RWPE1 (cell line): ENCODE measurements around the gene NFS1.

Experiments
- CTCF ChIA-PET: fragments of 350-600 bp; sonication (Branson Sonifier 250); formaldehyde crosslinking; extraction: SDS; loops from one replicate; lab custom pipeline; 2021; lab: Yijun Ruan, JAX
- POLR2A ChIA-PET: fragments of 400-600 bp; formaldehyde crosslinking; extraction: SDS; loops from one replicate; lab custom pipeline; 2020; ENCODE audit warnings: antibody characterized with exemption; ENCODE audit not compliant: low non-redundant PET; lab: Yijun Ruan, JAX
- DNase-seq: peaks from one replicate; pipeline ENCODE4 v3.0.0; 2012; ENCODE audit warnings: low spot score
- H3K27ac ChIP-seq: fragments of 450-650 bp; 2 replicates; pipeline ENCODE4 v1.5.1; 2017
- TF ChIP-seq, protein P1 (sequence below): fragments of 450-650 bp; conservative IDR thresholded peaks from 2 replicates; pipeline ENCODE4 v1.5.1; 2017; ENCODE audit warnings: low read depth, mild to moderate bottlenecking

Gene NFS1

DNA sequence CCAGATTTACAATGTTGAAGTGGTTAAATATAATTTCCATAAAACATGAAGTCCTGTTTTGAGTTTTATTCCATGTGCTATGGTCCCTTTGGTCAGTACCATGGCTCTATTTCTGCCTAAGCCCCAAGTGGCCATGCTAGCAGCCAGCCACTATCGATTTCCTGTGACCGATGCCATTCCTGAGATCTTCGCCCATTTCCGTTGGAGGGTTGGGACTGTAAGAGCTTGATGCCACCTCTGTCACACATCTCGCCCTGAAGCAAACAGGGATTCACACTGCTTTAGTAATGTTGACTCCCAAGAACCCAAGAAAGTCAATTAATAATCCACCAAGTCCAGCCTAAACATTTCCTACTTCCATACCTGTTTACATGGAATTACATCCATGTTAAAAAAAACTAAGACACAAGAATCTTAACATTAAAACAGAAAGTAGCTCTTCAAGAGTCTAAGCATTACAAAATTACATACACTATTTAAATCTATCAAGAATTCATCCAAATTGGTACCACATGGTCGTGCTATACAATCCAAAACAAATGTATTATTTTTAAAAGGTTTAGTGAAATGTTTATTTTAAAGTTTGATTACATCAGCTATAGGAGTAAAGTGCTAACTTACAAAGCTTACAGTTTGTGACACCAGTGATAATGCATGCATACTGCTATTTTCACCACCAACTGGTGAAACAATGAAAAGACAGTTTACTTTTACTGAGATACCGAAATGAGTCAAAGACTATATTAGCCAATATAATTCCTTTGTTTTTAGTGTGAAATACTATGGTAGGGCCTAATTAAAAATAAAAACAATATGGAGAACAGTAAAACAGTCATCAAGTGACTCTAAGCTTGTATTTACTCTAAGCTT lies 40.4 kb upstream of the NFS1 start:
- TF ChIP-seq, protein P1, sequence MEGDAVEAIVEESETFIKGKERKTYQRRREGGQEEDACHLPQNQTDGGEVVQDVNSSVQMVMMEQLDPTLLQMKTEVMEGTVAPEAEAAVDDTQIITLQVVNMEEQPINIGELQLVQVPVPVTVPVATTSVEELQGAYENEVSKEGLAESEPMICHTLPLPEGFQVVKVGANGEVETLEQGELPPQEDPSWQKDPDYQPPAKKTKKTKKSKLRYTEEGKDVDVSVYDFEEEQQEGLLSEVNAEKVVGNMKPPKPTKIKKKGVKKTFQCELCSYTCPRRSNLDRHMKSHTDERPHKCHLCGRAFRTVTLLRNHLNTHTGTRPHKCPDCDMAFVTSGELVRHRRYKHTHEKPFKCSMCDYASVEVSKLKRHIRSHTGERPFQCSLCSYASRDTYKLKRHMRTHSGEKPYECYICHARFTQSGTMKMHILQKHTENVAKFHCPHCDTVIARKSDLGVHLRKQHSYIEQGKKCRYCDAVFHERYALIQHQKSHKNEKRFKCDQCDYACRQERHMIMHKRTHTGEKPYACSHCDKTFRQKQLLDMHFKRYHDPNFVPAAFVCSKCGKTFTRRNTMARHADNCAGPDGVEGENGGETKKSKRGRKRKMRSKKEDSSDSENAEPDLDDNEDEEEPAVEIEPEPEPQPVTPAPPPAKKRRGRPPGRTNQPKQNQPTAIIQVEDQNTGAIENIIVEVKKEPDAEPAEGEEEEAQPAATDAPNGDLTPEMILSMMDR = peak; percentile 75
- CTCF ChIA-PET = interaction anchor here (0.5 to 2.2 kb wide), 8 partner anchors 9 to 695 kb away, joined by 3 to 7 read pairs (median 4); no protein-coding TSS in a partner anchor
- no peak overlapping the region for H3K27ac ChIP-seq

DNA sequence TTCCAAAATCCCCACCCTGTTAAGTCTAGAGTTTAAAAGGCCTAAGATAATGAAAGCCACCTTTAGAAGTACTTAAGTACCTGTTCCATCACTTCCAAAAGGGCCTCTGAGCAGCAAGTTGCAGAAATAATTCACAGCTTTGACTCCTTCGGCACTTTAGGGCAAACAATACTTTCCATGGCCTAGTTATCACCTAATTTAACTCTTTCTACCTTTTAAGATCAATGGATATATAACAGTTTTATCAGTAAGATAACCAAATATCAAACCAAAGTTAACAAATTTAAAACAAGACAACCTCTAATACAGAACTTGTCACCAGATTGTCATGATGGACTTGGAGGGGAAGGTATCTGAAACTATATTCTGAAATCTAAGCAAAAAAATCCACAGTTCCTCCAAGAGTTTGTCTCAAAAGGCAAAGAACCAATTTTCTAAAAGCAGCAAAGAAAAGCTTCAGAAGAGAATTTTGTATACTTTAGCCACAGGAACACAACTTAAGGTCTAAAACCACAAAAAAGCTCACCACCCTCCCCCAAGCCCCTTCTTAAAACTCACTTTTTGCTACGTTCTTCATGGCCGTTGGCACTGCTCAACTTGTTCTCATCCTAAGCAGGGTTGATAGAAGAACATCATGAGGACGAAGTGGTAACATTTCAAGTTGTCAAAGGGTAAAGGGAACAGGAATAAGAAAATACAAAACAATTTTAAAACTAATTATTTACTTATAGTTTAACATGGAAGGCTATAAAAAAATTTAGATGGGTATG lies 39.4 kb upstream of the NFS1 start:
- H3K27ac ChIP-seq = no peak overlapping the region
- TF ChIP-seq, protein P1 = no peak
- DNase-seq = no peak
- ChIA-PET POLR2A (interaction anchor here (0.7 kb wide), 1 partner anchor 215 kb away, joined by 4 read pairs; no protein-coding TSS in a partner anchor), CTCF (interaction anchor here (0.6 to 2.2 kb wide), 3 partner anchors 8 to 909 kb away, joined by 3 to 7 read pairs (median 3); no protein-coding TSS in a partner anchor)

More for the DNA sequence above, 40.4 kb upstream of the NFS1 start:
- POLR2A ChIA-PET = interaction anchor here (0.6 kb wide), 1 partner anchor 29 kb away, joined by 3 read pairs; no protein-coding TSS in a partner anchor
- DNase-seq = no peak

DNA sequence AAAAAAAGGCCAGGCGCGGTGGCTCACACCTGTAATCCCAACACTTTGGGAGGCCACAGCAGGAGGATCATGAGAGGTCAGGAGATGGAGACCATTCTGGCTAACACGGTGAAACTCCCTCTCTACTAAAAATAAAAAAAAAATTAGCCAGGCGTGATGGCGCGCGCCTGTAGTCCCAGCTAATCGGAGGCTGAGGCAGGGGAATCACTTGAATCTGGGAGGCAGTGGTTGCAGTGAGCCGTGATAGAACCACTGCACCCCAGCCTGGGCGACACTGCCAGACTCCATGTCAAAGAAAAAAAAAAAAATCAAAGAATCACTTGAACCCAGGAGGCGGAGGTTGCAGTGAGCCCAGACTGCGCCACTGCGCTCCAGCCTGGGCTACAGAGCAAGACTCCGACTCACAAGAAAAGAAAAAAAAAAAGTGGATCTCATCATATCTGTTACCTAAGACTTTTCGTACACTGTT lies 38.7 kb upstream of the NFS1 start:
- no peak for DNase-seq
- POLR2A ChIA-PET = interaction anchor here (0.7 kb wide), 1 partner anchor 216 kb away, joined by 4 read pairs; no protein-coding TSS in a partner anchor
- H3K27ac ChIP-seq = peak overlapping the region; percentile 44
- CTCF ChIA-PET = interaction anchor here (0.6 kb wide), 1 partner anchor 102 kb away, joined by 3 read pairs; no protein-coding TSS in a partner anchor
- TF ChIP-seq, protein P1 = no peak

- TF ChIP-seq, protein P1 = no peak
- no peak overlapping the region for H3K27ac ChIP-seq
- no peak for DNase-seq
- CTCF ChIA-PET = interaction anchor here (0.6 to 0.7 kb wide), 2 partner anchors 60 to 122 kb away, joined by 3 read pairs; no protein-coding TSS in a partner anchor
- POLR2A ChIA-PET = interaction anchor here (1.2 kb wide), 1 partner anchor 17 kb away, joined by 5 read pairs; no protein-coding TSS in a partner anchor
Measured at GRCh38 chr20:35735826-35736470, 36.8 kb upstream of the NFS1 start.

DNA sequence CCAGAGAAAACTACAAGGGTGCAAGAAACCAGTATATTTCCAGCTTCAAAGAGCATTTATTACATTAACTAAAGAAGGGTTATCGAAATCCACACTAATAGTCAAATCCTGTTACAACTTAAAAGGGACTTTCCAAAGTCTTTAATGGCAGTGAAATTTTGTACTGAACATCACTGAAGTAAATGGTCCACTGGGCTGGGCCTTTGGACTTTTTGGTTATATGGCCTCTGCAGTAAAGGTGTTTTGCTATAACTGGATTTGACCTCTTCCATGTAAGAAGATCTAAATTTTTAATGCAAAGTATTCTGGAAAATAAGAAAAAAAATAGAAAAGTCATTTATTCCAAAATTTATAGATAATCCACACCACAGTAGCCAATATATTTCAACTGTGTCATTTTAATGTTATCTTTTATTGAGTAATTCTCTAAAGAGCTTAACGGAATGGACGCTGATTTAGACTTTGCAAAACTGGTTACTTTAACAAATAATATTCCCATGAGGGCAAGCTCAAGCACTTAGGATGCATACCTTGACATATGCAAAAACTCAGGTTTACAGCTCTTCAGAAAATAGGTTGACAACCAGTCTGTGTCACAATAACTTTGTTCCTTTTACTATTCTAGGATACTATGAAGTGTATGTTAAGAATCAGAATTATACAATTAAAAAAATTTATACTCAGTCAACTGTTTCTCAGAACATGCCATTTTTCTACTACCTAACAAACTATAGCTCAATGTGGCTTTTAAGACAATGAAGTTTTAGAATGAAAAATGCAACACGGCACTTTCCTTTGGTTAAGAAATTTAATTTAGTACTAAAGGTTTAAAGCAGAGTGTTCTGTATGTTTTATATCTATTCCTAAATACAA lies 35.9 kb upstream of the NFS1 start:
- no peak for DNase-seq
- CTCF ChIA-PET = interaction anchor here (1.1 kb wide), 1 partner anchor 220 kb away, joined by 3 read pairs; the partner anchor contains the start of gene SCAND1
- H3K27ac ChIP-seq = no peak overlapping the region
- TF ChIP-seq, protein P1 = no peak
- POLR2A ChIA-PET = interaction anchor here (0.6 to 1.2 kb wide), 2 partner anchors 11 to 16 kb away, joined by 3 to 5 read pairs; no protein-coding TSS in a partner anchor
